ENCODE results near the gene NINJ2. TPM values are rescaled to one million over a fixed set of nuclear protein-coding genes. Genes with fewer than 3 reads are reported as not detected.

NINJ2 gene
- total and polyA plus RNA-seq, 10 of the 15 experiments (the other 5 are each of a cell fraction or from before 2014, with no cell fraction given) = 8.9 to 51.6 (median 21.3) TPM

DNA sequence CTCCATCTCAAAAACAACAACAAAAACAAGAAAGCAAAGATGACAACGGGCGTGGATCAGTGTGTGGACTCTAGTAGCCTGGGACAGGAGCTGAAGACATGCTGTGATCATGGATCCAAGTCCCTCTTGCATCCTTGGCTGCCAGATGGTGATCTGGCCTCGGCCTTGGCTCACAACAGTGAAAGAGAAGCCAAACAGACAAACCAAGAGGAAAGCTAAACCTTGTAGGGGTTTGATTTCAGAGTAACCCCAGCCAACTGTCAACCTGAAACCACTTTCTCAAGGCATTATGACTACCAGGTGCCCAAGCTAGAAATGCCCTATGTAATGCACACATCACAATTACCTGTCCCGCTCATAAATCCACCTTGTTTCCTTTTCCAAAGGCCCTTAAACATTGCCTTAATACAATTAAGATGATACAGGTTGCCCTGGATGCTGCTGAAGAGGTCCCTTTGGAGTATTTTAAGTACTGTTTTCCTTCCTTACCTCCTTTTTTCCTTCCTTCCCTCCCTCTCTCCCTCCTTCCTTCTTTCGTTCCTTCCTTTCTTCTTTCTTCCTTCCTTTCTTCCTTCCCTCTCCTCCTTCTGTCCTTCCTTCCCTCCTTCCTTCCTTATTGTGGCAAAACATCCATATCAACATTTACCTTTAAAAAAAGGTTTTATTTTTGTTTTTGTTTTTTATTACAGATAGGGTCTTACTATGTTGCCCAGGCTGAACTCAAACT, 41.4 kb upstream of the NINJ2 start:
- peak; percentile 27; the same call in 1 of the 2 replicates for TF ChIP-seq RUNX3 (IDR thresholded peaks at IDR 0.05; ENCODE audit: low read length)
- TF ChIP-seq CHD4 (IDR thresholded peaks at IDR 0.05) = no peak
- no peak for TF ChIP-seq CREM (IDR thresholded peaks at IDR 0.05; ENCODE audit: low read depth)
- TF ChIP-seq ZSCAN29 (IDR thresholded peaks at IDR 0.05) = no peak
- no peak for TF ChIP-seq IRF3 (IDR thresholded peaks at IDR 0.05)
- DNase-seq (ENCODE audit: low read depth, low spot score) (no peak), ATAC-seq (peak; percentile 53), FAIRE-seq (no peak)
- H3K36me3 ChIP-seq (ENCODE audit: control insufficient read depth in 2 of 2, insufficient read depth in 2 of 2, low read length in 1 of 2) = no peaks in the 10 kb centered on the region
- WGBS (ENCODE audit: insufficient coverage, insufficient replicate concordance, low lambda C conversion rate, missing lambda C conversion rate) = 73% methylated on average over 5 of the region's 5 CpGs
- H3K9me3 ChIP-seq (replicated peaks; ENCODE audit: control insufficient read depth, insufficient read depth, low read length) = no peaks in the 10 kb centered on the region; the same call in 2 of the 3 replicates
- no peak overlapping the region for H3K27ac ChIP-seq (ENCODE audit: control insufficient read depth, insufficient read depth)
- no peaks in the 10 kb centered on the region for H3K79me2 ChIP-seq (ENCODE audit: control insufficient read depth, insufficient read depth, low read length)
- RAD21 ChIA-PET (ENCODE audit: unreplicated experiment) = no interaction called here
- no peak overlapping the region for H3K4me2 ChIP-seq (ENCODE audit: control insufficient read depth, insufficient read depth)
- intact Hi-C loops (cut with micrococcal nuclease; ENCODE audit: unreplicated experiment) = no loop called here
- POLR2A ChIA-PET = interaction anchor here (2.0 kb wide), 1 partner anchor 16 kb away, joined by 6 read pairs; no protein-coding TSS in a partner anchor
- peaks cover 19% of the 10 kb centered on the region for H3K4me1 ChIP-seq (ENCODE audit: control insufficient read depth, insufficient read depth, low read length)
- CTCF ChIA-PET = interaction anchor here (0.7 kb wide), 1 partner anchor 89 kb away, joined by 3 read pairs; no protein-coding TSS in a partner anchor
- no peaks in the 10 kb centered on the region for H3K27me3 ChIP-seq (replicated peaks in 1 of 2; ENCODE audit: control insufficient read depth in 2 of 2, insufficient read depth in 2 of 2, low read length in 1 of 2)
- in situ Hi-C loops (cut with MboI) = no loop called here
- no peak overlapping the region for H3K9ac ChIP-seq (ENCODE audit: control insufficient read depth, insufficient read depth, low read length)
- peak overlapping the region; percentile 61 for H2AFZ ChIP-seq (ENCODE audit: control insufficient read depth, low read depth, low read length)
- no peak overlapping the region for H3K4me3 ChIP-seq
- no peaks in the 10 kb centered on the region for H4K20me1 ChIP-seq (ENCODE audit: control insufficient read depth, insufficient read depth)
- SMC1A ChIA-PET (ENCODE audit: uncharacterized antibody, unreplicated experiment) = interaction anchor here (0.6 to 2.2 kb wide), 9 partner anchors 12 to 45 kb away, joined by 3 to 9 read pairs (median 3); no protein-coding TSS in a partner anchor
- no TSS peak for BruUV-seq (replicated peaks)

Measured in GM12878 (cell line).